Measurements from ENCODE around the gene TOGARAM1. TPM values are rescaled to one million over a fixed set of nuclear protein-coding genes. Genes with fewer than 3 reads are reported as not detected.

The TOGARAM1 gene
- total and polyA plus RNA-seq, 2 experiments from 2014 or later = 10.5 to 12.2 TPM

GRCh38 chr14:45028107-45028626 is 66.2 kb downstream of the TOGARAM1 start:
- no peaks in the 10 kb centered on the region for H3K9me2 ChIP-seq (ENCODE audit: insufficient read depth)
- TF ChIP-seq EZH2phosphoT487 (IDR thresholded peaks at IDR 0.05; ENCODE audit: insufficient read depth, low read depth) (no peak), EZH2 (IDR thresholded peaks at IDR 0.05; ENCODE audit: insufficient read depth, poor library complexity, severe bottlenecking) (no peak)
- in situ Hi-C loops (cut with MboI) = no loop called here
- no peaks in the 10 kb centered on the region for H3K27me3 ChIP-seq (replicated peaks; ENCODE audit: insufficient read depth)
- H3F3A ChIP-seq (ENCODE audit: insufficient read depth) = no peaks in the 10 kb centered on the region
- H3K27ac ChIP-seq = no peak overlapping the region
- peak; percentile 3 for DNase-seq
- H3K4me2 ChIP-seq (ENCODE audit: unreplicated experiment) = no peak overlapping the region
- no peaks in the 10 kb centered on the region for H3K4me1 ChIP-seq (ENCODE audit: insufficient read depth)
- peaks cover 17% of the 10 kb centered on the region; the same call in 1 of the 2 replicates for H3K36me3 ChIP-seq (ENCODE audit: low read depth)
- H4K20me1 ChIP-seq (ENCODE audit: insufficient read depth) = no peaks in the 10 kb centered on the region
- no peaks in the 10 kb centered on the region for H3K9me3 ChIP-seq (ENCODE audit: low read depth)
- no peak overlapping the region for H2AFZ ChIP-seq
- 95 to 97% methylated on average over 2 of the region's 2 CpGs for WGBS, 2 experiments (ENCODE audit: low coverage in 1 of 2, low lambda C conversion rate in 2 of 2, missing lambda C conversion rate in 2 of 2)
- H3K79me2 ChIP-seq (ENCODE audit: insufficient read depth) = no peaks in the 10 kb centered on the region
- no peak overlapping the region for H3K9ac ChIP-seq
- H3K4me3 ChIP-seq = no peak overlapping the region

DNA sequence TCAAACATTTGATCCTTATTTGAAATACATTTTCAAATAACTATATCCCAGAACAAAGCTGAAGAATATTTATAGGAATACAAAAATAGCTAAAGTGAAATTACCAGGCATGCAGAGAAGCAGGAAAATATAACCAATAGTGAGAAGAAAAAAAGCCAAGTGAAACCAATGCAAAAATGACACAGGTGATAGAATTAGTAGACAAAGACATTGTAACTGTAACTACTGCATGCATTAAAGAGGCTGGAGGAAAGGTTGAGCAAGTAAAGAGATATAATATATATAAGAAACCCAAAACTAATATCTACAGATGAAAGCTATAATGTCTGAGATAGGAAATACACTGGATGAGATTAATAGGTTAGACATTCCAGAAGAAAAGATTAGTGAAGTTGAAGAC is 72.7 kb downstream of the TOGARAM1 start:
- Histone ChIP-seq H3K9ac (no peak overlapping the region), H3K27me3 (replicated peaks; ENCODE audit: insufficient read depth) (no peaks in the 10 kb centered on the region), H3K79me2 (ENCODE audit: insufficient read depth) (no peaks in the 10 kb centered on the region), H3K27ac (no peak overlapping the region), H4K20me1 (ENCODE audit: insufficient read depth) (no peaks in the 10 kb centered on the region), H3K36me3 (ENCODE audit: low read depth) (peaks cover 10% of the 10 kb centered on the region; the same call in 1 of the 2 replicates), H3F3A (ENCODE audit: insufficient read depth) (no peaks in the 10 kb centered on the region), H3K4me3 (no peak overlapping the region), H3K9me2 (ENCODE audit: insufficient read depth) (no peaks in the 10 kb centered on the region), H3K4me1 (ENCODE audit: insufficient read depth) (no peaks in the 10 kb centered on the region), H3K9me3 (ENCODE audit: low read depth) (no peaks in the 10 kb centered on the region), H3K4me2 (ENCODE audit: unreplicated experiment) (no peak overlapping the region), H2AFZ (no peak overlapping the region)
- in situ Hi-C loops (cut with MboI) = no loop called here
- DNase-seq = no peak
- TF ChIP-seq EZH2phosphoT487 (IDR thresholded peaks at IDR 0.05; ENCODE audit: insufficient read depth, low read depth) (no peak), EZH2 (IDR thresholded peaks at IDR 0.05; ENCODE audit: insufficient read depth, poor library complexity, severe bottlenecking) (no peak)

DNA sequence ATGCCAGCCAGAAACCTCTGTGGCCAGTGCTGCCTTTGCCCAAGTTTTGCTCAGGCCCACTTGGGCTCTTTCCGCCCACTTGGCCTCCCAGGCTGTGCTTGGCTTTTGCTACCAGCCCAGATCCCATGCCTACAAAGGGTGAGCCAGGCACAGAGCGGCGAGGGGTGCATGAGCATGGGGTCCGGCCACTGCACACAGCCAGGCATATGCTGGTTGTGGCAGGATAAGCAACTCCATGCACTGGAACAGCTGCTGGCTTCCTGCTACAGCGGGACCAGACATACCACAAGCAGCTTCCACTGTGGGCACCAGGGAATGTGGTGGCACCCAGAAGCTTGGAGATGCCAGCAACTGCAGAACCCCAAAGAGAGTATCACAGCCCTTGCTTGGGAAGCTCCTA is 76.3 kb downstream of the TOGARAM1 start:
- in situ Hi-C loops (cut with MboI) = no loop called here
- no peak for DNase-seq
- Histone ChIP-seq H3K27ac (no peak overlapping the region), H2AFZ (no peak overlapping the region), H3F3A (ENCODE audit: insufficient read depth) (no peaks in the 10 kb centered on the region), H3K9ac (no peak overlapping the region), H3K4me2 (ENCODE audit: unreplicated experiment) (no peak overlapping the region), H3K36me3 (ENCODE audit: low read depth) (peaks cover 5% of the 10 kb centered on the region; the same call in 1 of the 2 replicates), H3K27me3 (replicated peaks; ENCODE audit: insufficient read depth) (no peaks in the 10 kb centered on the region), H3K4me1 (ENCODE audit: insufficient read depth) (no peaks in the 10 kb centered on the region), H3K9me3 (ENCODE audit: low read depth) (no peaks in the 10 kb centered on the region), H3K9me2 (ENCODE audit: insufficient read depth) (no peaks in the 10 kb centered on the region), H3K79me2 (ENCODE audit: insufficient read depth) (no peaks in the 10 kb centered on the region), H3K4me3 (no peak overlapping the region), H4K20me1 (ENCODE audit: insufficient read depth) (no peaks in the 10 kb centered on the region)
- no peak for TF ChIP-seq EZH2 (IDR thresholded peaks at IDR 0.05; ENCODE audit: insufficient read depth, poor library complexity, severe bottlenecking)
- no peak for TF ChIP-seq EZH2phosphoT487 (IDR thresholded peaks at IDR 0.05; ENCODE audit: insufficient read depth, low read depth)
- WGBS, 2 experiments (ENCODE audit: low coverage in 1 of 2, low lambda C conversion rate in 2 of 2, missing lambda C conversion rate in 2 of 2) = 93 to 100% methylated on average over 5 of the region's 5 CpGs

DNA sequence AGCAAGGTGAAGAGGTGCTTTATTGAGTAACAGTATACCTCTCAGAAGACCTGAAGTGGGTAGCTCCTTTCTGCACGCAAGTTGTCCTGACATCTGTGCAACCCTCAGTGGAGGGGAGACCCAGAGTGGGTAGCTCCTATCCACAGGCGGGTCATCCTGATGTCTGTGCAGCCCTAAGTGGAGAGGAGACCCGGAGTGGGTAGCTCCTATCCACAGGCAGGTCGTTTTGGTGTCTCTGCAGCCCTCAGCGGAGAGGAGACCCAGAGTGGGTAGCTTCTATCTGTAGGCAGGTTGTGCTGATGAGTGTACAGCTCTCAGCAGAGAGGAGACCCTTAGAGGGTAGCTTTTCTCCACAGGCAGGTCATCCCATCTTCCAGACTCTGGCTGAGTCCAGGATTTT is 76.9 kb downstream of the TOGARAM1 start:
- Histone ChIP-seq H3K4me3 (no peak overlapping the region), H3K27ac (no peak overlapping the region), H3K4me2 (ENCODE audit: unreplicated experiment) (no peak overlapping the region), H3K9me3 (ENCODE audit: low read depth) (no peaks in the 10 kb centered on the region), H3K27me3 (replicated peaks; ENCODE audit: insufficient read depth) (no peaks in the 10 kb centered on the region), H3K9ac (no peak overlapping the region), H4K20me1 (ENCODE audit: insufficient read depth) (no peaks in the 10 kb centered on the region), H3K9me2 (ENCODE audit: insufficient read depth) (no peaks in the 10 kb centered on the region), H3K36me3 (ENCODE audit: low read depth) (peaks cover 6% of the 10 kb centered on the region; the same call in 1 of the 2 replicates), H3F3A (ENCODE audit: insufficient read depth) (no peaks in the 10 kb centered on the region), H2AFZ (no peak overlapping the region), H3K79me2 (ENCODE audit: insufficient read depth) (no peaks in the 10 kb centered on the region), H3K4me1 (ENCODE audit: insufficient read depth) (no peaks in the 10 kb centered on the region)
- WGBS, 2 experiments (ENCODE audit: low coverage in 1 of 2, low lambda C conversion rate in 2 of 2, missing lambda C conversion rate in 2 of 2) = 95 to 98% methylated on average over 5 of the region's 5 CpGs
- in situ Hi-C loops (cut with MboI) = no loop called here
- no peak for DNase-seq
- TF ChIP-seq EZH2 (IDR thresholded peaks at IDR 0.05; ENCODE audit: insufficient read depth, poor library complexity, severe bottlenecking) = no peak

- Histone ChIP-seq H3F3A (ENCODE audit: insufficient read depth) (no peaks in the 10 kb centered on the region), H3K9me3 (ENCODE audit: low read depth) (no peaks in the 10 kb centered on the region), H3K27ac (no peak overlapping the region), H3K79me2 (ENCODE audit: insufficient read depth) (no peaks in the 10 kb centered on the region), H3K27me3 (replicated peaks; ENCODE audit: insufficient read depth) (no peaks in the 10 kb centered on the region), H4K20me1 (ENCODE audit: insufficient read depth) (no peaks in the 10 kb centered on the region), H3K4me1 (ENCODE audit: insufficient read depth) (no peaks in the 10 kb centered on the region), H3K9me2 (ENCODE audit: insufficient read depth) (no peaks in the 10 kb centered on the region), H3K4me3 (no peak overlapping the region), H3K4me2 (ENCODE audit: unreplicated experiment) (no peak overlapping the region), H2AFZ (no peak overlapping the region), H3K36me3 (ENCODE audit: low read depth) (peaks cover 8% of the 10 kb centered on the region; the same call in 1 of the 2 replicates), H3K9ac (no peak overlapping the region)
- in situ Hi-C loops (cut with MboI) = no loop called here
- WGBS, 2 experiments (ENCODE audit: low coverage in 1 of 2, low lambda C conversion rate in 2 of 2, missing lambda C conversion rate in 2 of 2) = 92 to 100% methylated on average over 2 of the region's 2 CpGs
- no peak for TF ChIP-seq EZH2 (IDR thresholded peaks at IDR 0.05; ENCODE audit: insufficient read depth, poor library complexity, severe bottlenecking)
- no peak for TF ChIP-seq EZH2phosphoT487 (IDR thresholded peaks at IDR 0.05; ENCODE audit: insufficient read depth, low read depth)
- DNase-seq = no peak
These were observed 77.4 kb downstream of the TOGARAM1 start for GRCh38 chr14:45039390-45039789.

Data from GM23248 (cell line).